Measurements from ENCODE around the gene JUND.

JUND gene

GRCh38 chr19:18308051-18308947 is 26.9 kb upstream of the JUND start:
- DNase-seq = no peak

- DNase-seq = no peak
Observed at GRCh38 chr19:18307271-18307681, 25.9 kb upstream of the JUND start.

DNA sequence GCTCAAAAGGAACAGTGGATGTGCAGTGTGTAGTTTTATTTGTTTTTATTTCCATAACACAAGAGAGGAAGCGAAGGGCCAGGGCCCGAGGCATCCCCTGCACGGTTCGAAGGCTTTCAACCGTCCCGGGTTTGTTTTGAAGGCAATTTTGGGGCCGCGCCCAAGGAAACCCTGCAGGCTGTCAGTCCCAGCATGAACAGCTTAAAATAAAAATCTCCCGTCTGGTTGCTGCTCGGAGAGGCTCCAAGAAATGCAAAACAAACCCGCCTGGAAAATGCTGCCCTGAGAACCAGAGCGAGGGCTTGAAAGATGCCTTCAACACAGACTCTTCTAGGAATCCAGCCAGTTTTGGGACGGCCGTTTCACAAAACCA is 25.5 kb upstream of the JUND start:
- DNase-seq = no peak

DNA sequence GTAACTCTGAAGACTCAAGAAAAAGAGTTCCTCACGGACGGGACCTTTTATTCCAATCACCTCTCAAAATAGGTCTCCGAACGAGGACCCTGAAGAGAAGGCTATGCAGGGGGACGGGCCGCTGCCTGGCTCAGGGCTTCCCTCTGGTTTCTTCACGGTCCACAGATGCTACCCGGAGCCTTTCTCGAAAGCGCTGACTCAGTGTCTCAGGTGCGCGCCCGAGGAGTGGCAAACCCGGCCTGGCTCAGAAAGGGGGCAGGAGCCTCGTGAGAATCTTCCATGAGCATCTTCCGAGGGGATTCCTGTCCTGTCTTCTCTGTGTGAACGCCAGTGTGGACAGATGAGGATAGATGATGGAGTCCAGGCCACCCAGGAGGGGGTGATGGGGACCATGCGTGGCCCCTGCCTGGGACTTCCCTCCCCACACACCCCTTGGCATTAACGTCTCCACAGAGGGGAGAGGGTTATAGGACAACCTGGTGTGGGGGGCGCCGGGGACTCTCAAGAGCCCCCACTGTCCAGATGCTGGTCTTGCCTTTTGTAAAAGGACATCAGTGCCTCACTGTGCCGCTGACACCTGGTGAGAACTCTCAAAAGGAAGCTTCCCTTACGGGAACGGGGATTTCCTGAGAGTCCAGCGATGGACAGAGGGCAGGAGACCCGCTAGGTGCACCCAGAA is 24.9 kb upstream of the JUND start:
- no peak for DNase-seq

DNA sequence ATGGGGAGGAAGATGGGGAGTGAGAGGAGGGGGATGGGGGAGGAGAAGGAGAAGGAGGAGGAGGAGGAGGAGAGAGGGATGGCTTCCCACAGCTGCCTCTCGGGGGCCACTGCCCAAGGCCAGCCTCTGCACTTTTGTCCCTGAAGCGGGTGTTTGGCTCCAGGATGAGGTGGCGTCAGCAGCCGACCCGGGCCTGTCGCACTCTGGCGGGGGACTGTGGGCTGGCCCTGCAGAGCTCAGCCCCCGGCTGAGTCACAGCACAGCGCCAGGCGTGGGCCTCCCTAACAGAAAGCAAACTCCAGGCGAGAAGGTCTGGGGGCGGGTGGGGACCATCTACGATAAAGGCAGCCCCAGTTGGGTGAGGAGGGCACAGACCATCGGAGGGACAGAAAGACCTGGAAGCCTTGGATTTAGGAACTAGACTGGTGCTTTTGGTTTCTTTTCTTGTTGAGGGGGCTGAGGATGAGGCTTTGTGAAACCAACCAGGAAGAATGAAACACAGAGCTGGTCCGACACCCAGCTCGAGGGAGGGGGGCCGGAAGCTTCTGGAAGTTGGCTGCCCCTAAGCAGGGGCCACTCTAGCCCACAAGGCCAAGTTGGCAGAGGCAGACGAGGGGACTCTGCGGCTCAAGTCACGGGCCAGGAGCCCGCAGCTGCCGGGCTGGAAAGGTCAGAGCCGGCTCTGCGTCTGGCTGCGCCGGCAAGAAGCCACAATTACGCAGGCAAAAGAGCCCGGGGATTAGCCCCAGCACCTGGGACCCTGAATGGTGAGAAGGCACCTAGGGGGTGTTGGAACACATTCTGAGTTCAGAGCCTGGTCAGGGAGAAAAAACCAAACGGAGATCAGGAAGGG is 23.3 kb upstream of the JUND start:
- peak; percentile 83 to 87 for DNase-seq

GRCh38 chr19:18304208-18304457 is 22.7 kb upstream of the JUND start:
- no peak for DNase-seq

DNA sequence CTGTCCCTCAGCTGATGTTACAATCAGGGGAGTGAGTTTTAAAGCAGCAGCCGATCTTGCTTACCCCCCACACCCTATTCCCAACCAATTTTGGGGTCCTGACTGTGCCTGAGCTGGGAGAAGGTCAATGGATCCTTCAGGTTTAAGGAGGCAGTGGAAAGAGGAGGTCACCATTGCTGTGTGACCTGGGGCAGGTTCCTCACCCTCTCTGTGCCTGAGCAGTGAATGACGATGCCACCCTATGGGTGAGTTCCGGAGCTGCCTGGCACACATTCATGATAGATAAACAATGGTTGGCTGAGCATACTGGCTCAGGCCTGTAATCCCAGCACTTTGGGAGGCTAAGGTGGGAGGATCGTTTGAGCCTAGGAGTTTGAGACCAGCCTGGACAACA is 20.3 kb upstream of the JUND start:
- DNase-seq = no peak

- DNase-seq = no peak
Observed at GRCh38 chr19:18300930-18301717, 19.7 kb upstream of the JUND start.

DNA sequence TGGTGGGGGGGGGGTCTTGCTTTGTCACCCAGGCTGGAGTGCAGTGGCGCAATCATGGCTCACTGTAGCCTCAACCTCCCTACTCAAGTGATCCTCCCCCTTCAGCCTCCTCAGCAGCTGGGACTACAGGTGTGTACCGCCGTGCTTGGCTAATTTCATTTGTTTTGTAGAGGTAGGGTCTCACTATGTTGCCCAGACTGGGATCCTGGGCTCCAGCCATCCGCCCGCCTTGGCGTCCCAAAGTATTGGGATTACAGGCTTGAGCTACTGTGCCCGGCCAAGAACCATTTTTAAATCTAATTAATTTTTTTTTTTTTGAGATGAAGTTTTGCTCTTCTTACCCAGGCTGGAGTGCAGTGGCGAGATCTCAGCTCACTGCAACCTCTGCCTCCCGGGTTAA is 18.2 kb upstream of the JUND start:
- no peak for DNase-seq

- no peak for DNase-seq
Observed at GRCh38 chr19:18298601-18299000, 17.2 kb upstream of the JUND start.

GRCh38 chr19:18297308-18297707 is 15.9 kb upstream of the JUND start:
- DNase-seq = no peak

- no peak for DNase-seq
Observed at GRCh38 chr19:18295034-18295451, 13.6 kb upstream of the JUND start.

DNA sequence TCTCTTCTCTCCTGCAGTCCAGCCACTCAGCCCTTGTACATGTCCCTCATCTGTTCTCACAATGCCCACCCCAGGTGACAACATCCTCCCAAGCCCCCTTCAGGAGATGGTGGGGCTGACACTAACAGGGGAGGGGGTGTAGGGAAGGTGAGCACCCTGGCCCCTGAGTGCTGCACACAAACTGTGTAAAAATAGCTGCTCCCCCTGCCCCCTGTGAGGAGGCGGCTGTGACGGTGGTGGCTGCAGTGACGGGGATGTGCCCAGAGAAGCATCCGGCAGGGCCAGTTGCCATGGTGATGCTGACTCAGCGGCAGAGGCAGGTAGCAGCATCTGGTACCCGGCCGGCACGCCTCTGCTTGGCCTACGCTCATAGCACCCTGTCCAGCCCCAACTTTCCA is 13.0 kb upstream of the JUND start:
- DNase-seq = peak; percentile 93

DNA sequence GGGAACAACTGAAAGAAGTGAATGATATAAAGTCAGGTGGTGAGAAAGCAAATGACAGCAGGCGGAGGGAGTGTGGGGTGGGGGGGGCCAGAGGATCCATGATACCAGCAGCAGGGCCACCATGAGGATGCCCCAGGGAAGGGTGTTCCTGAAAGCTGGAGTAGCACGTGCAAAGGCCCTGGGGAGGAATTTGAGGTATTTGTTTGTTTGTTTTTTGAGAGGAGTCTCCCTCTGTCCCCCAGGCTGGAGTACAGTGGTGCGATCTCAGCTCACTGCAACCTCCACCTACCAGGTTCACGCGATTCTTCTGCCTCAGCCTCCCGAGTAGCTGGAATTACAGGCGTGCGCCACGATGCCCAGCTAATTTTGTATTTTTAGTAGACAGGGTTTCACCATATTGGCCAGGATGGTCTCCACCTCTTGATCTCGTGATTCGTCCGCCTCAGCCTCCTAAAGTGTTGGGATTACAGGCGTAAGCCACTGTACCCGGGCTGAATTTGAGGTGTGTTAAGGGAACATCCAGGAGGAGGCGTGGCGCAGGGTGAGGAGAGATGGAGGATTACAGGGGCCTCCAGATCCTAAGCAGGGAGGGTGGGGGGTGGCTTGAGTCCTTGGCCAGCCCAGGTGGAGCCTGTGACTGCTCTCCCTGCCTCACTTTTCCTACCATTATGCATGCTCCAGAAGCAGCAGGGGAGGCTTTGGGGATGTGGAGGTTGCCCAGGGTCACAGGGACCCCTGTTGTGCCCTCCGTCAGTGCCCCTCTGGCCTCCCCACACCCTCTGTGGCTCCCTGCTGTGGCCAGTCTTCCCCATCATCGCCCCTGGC is 12.4 kb upstream of the JUND start:
- no peak for DNase-seq

DNA sequence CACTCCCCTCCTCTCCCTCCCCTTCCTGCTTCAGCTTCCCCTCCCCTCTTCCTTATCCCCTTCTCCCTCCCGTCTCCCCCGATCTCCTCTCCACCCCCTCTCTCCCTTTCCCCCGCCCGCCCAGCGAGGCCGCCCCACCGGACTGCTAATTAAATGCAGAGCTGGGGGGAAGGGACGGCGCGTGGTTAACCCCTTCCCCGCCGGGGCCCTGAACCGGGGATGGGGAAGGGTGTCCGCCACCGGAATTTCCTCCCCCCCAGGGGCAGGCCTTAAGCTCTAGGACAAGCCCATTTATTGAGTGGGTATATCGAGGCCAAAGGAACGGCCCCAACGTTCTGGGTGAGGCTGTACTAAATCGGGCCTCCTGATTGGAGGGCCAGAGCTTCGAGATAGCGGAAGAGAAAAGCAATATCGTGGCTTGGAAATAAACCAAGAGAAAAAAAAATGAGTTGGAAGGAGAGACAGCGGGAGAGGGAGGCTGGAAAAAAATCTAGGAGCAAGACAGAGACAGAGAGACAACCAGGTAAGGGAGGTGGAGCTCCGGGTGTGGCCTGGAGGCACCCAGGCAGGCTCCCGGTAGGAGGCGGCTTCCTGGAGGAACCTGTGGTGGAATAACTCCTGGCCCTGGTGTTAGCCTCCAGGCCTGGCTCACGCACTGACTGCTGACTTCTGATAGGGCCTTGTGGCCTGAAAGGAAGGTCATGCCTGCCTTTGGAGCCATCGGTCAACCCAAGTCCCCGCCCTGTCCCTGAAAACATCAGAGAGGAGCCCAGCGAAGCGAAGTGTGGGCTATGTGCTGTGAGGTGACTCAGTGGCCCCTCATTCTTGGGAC is 11.6 kb upstream of the JUND start:
- no peak for DNase-seq

- no peak for DNase-seq
Observed at GRCh38 chr19:18292462-18292809, 11.0 kb upstream of the JUND start.

DNA sequence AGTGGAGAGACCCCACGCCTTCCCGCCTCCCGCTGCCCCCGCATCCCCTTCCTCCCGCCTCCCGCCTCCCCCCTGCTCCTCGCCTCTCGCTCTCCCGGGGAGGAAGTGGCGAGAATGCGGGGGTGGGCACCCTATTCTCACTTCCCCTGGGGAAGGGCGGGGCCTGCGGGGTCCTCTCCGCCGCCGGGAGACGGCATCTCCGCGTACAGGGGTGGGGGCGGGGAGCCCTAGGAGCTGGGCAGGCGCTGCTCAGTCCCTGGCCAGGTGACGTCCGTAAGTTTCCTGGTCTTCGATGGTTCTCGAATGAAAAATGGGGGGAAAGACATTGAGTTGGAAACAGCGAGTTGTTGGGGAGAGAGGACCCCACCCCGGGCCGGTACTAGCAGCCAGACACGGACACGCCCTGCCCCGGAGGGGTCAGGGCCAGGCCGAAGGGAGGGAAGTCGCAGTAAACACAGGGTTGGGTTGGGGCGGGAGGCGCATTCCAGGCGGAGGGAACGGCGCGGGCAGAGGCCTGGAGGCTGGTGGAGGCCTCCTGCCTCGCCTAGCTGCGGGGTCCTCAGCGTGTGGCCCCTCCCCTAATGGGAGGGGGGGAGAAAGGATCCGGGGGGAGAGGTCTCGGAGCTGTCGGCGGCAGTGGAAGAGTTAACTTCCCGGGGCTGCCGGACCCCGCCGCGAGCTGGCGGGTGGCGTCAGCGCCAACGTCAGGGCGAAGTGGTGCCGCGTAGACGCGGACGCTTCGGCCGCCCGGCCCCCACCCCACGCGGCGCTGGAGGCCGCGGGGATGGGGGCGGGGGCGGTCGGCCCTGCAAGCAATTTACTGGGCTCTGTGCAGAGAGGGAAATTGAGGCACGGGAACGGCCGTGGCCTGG is 10.4 kb upstream of the JUND start:
- DNase-seq = peak; percentile 61 to 69

DNA sequence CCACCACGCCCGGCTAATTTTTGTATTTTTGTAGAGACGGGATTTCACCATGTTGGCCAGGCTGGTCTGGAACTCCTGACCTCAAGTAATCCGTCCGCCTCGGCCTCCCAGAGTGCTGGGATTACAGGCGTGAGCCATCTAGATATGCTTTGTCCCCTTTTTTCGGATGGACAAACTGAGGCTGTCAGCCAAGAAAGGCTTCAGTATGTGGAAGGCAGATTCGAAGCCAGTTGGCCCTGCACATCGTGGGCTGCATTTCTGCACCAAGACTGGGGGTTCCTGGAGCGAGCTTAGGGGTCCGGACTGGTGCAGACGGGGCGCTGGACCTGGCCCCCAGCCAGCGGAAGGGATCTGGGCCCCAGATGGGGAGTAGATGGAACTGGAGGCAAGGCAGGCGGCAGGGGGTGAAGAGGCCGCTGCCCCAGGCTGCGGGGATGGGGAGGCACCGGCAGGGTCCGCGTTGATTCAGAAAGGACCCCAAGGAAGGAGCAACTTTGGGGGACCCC is 9.7 kb upstream of the JUND start:
- DNase-seq = no peak

GRCh38 chr19:18290302-18291018 is 9.0 kb upstream of the JUND start:
- peak; percentile 81 to 83 for DNase-seq

Measured in activated CD4-positive, alpha-beta T cell treated with anti-CD3 and anti-CD28 coated beads, Interleukin-2, amount 50 U/mL, for 4 hours (primary cell).